Suppressor macrophage treated with lipopolysaccharide for 4 hours (primary cell): ENCODE results near the gene YEATS4.

Source experiments
- DNase-seq: peaks from one replicate; pipeline ENCODE4 v3.0.0-alpha.2; 2020

The YEATS4 gene

DNA sequence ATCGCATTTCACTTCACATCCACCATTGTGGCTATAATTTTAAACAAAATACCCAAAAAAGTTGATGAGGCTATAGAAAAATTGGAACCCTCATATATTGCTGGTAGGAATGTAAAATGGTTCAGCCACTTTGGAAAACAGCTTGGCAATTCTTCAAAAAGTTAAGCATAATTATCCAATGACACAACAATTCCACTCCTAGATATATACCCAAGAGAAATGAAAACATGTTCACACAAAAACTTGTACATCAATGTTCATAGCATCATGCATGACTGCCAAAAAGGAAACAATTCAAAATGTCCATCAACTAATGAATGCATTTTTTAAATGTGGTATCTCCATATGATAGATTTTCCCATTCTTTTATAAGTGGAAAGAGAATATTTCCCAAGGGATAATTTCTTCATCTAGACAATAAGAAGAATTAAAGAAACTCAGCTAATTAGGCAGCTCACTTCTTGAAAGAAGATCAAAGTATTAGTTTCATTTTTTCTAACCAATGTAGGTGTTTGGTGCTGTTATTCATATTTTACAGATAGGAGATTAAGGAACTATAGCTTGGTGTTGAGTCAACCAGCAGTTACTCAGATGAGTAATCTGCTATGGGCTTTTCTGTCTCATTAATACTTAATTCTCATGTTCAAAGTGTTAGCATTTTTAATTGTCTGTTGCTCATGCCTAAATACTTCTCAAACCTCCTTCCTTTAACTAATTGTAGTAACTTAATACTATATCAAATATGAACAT lies 32.8 kb downstream of the YEATS4 start:
- peak; percentile 16 for DNase-seq

DNA sequence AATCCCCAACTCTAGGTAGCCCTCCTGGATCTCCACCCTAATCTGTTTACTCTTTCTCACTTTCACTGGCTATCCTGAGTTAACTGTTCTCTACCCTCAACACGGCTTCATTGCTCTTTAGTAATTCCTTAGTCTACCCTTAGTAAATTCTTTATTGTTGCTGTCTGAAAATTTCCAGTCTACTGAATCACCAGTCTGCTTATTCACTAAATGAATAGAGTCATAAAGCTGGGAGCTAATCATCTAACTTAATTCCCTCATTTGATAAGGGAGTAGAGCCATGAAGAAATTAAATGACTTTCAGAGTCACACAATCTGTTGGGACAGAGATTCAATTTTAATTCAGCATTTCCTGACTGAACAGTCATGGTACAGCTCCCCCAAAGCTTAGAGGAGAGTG lies 36.5 kb downstream of the YEATS4 start:
- DNase-seq: no peak

DNA sequence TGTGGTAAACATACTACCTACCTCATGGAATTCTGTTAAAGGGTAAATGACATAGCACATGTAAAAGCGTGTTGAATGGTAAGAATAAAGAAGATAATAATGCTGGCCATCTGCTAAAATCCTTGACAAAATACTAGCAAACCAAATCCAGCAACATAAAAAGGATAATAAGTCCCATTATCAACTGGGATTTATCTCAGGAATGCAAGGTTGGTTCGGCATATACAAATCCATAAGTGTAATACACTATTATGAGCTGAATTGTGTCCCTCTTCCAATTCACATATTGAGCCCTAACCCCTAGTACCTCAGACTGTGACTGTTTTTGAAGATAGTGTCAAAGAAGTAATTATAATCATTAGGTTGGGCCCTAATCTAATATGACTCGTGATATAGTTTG lies 37.4 kb downstream of the YEATS4 start:
- no peak for DNase-seq

DNA sequence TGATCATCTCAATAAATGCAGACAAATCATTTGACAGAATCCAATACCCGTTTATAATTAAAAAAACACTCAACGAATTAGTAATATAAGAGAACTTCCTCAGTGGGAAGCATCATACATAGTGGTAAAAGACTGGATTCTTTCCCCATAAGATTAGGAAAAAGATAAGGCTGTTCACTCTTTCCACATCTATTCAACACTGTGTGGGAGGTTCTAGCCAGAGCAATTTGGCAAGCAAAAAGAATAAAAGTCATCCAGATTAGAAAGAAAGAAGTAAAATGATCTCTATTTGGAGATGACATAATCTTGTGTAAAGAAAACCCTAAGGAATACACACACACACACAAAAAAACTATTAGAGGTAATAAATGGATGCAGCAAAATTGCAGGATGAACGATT lies 38.4 kb downstream of the YEATS4 start:
- DNase-seq: no peak

DNA sequence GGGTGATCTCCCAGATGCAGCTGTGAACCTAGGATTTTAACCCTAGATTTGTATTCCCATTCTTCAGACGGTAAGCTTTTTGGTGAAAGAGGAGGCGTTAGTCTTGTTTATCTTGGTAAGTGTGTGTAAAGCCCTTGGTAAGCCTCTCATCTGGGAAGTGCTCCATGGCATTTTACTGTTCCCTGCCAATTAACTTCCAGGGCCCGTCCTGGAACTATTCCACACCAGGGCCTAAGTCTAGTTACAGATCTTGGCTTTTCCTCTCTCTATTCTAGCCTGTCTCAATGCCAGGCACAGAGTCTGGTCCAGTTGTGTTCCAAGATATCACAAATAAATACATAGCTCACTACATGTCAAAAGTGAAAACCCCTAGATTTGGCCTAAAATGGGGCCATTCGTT lies 42.4 kb downstream of the YEATS4 start:
- DNase-seq: no peak

DNA sequence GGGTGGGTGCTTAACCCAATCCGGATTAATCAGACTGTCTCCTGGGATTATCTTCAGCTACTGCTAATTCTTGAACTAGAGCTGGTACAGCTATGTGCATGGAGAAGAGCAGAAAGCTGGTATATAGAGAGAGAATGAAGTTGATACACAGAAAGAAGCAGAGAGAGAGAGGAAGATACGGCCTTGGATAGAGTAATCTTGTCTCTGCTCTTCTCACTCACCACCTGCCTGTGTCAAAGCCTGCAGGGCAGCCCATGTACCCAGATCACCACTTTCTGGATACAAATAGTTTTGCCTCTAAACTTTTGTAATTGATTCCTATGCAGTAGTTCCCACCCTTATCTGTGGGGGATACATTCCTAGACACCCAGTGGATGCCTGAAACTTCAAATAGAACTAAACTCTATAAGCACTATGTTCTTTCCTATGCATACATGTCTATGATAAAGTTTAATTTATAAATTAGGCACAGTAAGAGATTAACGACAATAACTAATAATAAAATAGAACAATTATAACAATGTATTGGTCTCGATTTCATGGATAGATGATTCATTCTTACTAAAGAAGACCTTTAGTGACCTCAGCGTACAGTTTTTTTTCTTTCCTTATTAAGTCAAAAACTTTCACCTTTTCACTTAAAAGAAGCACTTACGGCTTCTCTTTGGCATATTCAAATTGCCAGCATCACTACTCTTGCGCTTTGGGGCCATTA lies 45.5 kb downstream of the YEATS4 start:
- DNase-seq: no peak

DNA sequence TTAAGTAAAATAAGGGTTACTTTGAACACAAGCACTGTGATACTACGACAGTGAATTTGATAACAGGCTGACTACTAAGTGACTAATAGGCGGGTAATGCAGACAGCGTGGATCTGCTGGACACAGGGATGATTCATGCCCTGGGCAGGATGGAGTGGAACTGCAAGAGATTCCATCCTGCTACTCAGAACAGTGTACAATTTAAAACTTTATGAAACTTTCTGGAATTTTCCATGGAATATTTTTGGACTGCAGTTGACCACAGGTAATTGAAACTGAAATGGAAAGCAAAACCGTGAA lies 46.0 kb downstream of the YEATS4 start:
- peak; percentile 19 for DNase-seq

DNA sequence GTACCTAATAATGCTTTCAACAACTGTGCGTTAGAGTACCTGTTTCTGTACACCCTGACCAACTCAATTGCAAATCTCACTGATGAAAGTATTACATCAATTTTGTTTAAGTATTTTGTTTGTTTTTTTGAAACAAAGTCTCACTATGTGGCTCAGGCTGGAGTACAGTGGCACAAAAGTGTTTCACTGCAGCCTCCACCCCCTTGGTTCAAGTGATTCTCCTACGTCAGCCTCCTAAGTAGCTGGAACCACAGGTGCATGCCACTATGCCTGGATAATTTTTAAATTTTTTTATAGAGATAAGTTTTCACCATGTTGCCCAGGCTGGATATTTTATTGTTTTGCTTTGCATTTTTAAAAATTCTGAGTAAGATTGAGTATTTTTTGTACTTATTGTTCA lies 46.7 kb downstream of the YEATS4 start:
- no peak for DNase-seq

DNA sequence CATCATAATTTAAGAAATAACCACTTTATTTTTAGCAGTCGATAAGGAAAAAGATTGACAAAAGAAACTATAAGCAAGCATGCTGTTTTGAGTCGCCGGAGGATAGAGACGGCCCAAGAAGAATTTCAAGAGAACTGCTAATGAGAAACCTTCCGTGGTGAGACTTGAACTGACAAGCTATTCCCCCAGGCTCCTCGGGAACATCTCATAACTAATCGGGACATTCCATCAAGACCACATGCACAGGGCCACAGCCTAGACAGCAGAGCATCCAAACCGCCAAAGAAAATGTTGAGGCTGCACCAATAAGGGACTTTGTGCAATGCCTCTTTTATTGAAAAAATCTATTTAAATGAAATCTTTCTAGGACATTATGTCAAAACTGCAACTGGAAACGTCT lies 51.0 kb downstream of the YEATS4 start:
- DNase-seq: no peak

DNA sequence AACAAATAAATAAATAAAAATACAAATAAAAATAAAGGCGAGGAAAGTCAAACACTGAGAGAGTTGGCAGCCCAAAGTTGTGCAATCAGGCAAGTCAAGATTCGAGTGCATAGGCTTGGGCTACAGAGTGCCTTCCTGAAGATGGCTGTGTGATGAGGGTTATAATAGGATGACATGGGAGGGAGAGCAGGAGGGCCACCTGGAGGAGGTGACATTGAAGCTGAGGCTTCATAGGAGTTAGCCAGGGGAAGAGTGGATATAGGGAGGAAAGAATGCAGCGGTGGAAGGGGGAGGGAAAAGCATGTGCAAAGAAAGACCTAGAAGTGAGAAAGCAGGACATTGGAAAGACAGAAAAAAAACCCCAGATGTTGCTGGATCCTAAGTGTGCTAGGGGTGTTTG lies 53.1 kb downstream of the YEATS4 start:
- DNase-seq: no peak

DNA sequence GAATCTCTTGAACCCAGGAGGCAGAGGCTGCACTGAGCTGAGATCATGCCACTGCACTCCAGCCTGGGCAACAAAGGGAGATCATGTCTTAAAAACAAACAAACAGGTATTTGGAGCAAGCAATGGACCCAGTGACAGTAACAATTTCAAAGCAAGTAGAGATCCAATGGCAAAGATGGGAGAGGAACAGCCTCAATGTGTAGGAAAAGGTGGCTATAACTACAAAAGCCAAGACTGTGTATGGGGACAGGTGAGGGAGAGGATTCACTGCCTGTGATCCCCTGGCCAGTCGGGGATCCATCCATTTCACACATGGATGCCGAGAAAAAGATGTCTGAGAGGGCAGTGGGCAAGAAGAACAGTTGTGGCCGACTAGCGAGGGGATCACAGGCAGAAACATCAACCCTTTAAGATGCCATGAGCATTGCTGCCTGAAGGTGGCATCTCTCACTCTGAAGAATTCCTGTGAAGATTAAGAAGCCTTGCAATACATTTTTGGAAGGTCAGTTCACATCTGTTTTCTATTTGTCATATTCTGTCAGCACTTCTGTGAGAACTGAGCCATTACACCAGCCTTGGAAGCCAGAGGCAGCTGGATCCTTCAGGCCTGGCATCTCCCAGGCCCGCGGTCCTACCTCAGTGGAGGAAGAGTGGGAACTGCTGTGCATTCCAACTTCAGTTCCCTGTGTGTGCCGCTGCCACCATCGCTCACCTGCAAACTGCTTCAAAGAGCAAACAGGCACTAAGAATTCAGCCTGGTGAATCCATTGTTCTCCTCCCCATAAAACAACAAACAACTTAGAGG lies 56.1 kb downstream of the YEATS4 start:
- DNase-seq: peak; percentile 13

DNA sequence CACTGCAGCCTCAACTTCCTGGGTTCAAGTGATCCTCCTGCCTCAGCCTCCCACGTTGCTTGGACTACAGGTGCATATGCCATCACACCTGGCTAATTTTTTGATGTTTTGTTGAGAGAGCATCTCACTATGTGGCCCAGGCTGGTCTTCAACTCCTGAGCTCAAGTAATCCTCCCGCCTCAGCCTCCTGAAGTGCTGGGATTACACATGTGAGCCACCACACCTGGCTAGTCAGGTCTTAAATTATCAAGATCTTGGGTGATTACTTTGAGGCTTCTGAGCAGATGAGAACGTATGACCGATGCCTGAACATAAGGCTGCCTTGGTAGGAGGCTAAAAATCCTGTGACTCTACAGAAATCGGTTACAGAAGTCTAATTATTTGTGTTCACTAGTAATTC lies 57.7 kb downstream of the YEATS4 start:
- no peak for DNase-seq

DNA sequence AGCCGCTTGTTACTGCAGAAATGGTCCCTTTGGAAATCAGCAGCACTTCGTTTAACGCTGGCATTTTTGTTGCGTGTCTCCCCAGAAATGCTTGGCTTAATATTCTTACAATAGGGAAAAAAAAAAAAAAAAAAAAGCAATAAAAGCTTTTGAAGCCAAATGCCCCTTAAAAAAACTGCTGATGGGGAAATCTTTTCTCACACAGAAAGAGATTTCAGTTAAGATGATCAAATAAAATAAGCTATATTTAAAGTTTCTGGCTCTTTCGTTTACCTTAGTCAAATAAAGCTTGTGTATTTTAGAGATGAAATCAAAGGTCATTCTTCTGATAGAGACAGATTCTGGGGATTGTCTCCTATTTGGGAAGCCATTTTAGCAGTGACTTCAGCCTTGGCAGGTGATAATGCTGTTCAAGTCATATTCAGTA lies 58.2 kb downstream of the YEATS4 start:
- DNase-seq: no peak

DNA sequence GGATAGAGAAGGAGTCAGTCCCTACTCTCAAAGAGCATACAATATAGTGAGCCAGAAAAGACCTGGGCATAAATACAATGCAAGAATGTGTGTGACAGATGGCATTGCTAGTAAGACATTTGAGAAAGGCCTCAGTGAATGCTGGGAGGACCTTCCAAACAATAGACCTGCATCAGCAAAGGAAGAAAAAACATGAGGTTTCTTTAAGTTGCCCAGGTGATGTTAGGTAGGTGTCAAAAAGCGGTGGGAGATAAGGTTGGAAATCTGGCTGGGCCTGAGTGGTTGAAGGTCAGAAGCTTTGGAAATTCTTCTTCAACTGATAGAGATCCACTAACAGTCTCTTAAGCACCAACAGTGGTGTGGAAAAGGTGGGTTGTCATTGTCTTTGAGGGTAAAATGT lies 60.2 kb downstream of the YEATS4 start:
- DNase-seq: no peak

DNA sequence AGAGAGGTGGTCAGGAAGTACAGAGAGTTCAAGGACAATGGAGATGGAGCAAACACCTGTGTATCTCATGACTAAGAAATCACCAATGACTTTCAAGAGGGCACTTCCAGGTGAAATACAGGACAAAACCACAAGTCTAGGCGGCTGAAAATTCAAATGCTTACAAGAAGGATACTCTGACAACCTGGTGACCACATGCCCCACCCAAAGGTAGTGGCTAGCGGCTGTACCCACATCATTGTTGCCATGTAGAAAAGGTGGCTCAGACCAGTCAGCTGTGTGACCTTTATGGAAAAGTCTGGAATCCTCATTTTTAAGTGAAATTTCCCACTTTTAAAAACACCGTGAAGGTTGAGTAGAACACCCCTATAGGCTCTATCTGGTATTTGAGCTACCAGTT lies 62.0 kb downstream of the YEATS4 start:
- no peak for DNase-seq

DNA sequence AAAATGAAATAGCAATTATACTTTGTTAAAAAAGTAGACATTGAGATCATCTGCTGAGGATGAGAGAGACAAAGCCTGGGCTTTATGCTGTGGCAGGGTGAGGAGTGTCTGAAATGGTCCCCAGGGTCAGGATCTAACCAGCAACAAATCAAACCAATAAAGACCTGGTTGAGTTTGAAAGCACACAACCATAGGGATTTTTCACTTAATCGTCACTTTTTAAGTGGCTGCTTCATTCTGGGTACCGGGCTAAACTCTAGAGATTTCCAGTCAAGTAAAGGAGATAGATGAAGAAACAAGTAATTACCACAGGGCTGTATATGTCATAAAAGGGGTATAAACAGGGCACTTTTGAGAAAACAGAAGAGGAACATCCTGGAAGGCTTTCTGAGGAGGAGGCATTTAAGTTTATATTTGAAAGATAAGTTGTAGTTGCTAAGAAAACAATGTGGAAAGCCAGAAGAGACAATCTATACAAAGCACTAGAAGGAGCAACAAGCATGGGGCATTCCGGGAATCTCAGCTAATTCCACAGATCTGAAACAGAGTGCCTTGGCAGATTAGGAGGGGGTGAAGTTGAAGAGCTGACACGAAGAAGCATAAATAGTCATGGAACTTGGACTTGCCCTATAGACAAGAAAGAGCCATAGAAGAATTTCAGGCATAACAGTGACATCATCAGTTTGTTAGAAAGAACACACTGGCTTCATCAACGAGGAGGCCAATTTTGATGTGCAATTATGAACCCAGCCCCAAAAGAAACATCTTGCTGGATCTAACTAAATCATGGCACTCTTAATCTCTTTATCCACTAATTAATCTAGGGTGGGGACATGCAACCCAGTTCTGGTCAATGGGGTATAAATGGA lies 63.7 kb downstream of the YEATS4 start:
- DNase-seq: no peak

DNA sequence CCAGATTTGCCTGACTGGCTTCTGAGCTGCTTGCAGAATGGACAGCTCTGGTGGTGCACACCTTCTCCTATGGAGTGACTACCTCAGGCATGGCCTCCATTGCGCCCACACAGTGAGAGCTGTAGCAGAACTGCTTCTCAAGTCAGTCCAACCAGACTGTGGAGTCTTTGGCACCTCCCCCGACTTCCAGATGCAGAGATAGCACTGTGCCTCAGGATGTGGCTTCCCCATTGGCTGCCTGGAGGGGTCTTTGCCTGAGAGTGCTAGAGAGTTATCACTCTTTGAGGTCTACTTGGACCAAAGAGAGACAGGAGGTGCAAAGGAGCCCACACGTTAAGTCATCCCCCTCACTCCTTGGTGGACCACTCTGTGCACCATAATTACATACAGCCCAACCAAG lies 65.9 kb downstream of the YEATS4 start:
- no peak for DNase-seq

DNA sequence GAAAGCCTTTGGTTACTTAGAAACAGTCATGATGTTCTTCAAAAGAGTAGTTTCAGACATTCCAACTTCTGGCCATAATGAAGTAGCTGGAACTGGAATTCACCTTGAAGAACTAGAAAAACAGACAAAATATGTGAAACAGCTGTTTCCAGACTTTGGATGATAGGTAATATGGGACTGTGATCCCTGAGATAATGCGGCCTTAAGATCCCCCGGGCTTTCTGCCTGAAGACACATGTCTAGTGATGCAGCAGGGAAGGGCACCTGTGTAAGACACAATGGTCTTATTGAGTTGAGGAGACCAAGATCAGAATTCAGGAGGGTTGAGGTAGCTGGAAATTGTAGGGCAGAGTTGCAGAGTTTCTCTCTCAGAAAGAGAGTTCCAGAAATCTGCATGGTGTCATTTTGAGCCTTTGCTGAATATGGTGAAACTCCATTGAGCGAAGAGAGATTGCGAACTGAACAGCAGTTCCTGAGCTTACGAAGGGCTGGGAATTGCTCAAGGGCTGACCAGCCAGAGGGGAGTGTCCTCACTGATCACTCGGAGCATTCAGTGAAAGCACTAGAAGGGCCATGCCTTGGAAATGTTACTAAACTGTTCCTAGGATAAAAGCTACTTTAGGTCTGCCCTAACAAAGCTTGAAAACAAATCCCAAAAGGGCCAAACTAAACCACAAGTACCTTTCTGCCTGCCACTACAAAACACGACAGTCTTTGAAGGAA lies 69.0 kb downstream of the YEATS4 start:
- no peak for DNase-seq

DNA sequence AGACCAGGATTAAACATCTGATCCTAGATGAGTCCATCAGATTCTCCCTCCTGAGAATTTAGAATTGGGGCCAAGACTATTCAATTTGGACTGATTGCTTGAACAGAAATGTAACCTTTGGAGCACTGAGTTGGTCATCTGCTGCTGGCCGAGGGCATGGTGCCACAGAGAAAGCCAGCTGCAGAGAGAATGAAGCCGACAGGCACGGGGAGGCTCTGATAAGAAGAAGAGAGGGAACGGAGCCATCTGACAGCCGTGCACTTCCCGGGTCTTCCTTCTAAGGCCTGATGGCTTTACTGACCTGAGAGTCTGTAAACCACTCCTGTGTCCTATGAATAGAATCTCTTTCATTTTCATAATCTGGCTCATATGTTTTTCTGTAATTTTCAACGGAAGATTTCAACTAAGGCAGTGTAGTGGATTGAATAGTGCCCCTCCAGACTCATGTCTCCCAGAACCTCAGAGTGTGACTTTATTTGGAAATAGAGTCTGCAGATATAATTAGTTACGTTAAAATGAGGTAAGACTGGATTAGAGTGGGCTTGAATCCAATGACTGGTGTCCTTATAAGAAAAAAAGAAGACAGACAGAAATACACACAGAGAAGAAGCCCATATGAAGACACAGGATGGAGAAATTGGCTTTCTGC lies 71.5 kb downstream of the YEATS4 start:
- DNase-seq: no peak

DNA sequence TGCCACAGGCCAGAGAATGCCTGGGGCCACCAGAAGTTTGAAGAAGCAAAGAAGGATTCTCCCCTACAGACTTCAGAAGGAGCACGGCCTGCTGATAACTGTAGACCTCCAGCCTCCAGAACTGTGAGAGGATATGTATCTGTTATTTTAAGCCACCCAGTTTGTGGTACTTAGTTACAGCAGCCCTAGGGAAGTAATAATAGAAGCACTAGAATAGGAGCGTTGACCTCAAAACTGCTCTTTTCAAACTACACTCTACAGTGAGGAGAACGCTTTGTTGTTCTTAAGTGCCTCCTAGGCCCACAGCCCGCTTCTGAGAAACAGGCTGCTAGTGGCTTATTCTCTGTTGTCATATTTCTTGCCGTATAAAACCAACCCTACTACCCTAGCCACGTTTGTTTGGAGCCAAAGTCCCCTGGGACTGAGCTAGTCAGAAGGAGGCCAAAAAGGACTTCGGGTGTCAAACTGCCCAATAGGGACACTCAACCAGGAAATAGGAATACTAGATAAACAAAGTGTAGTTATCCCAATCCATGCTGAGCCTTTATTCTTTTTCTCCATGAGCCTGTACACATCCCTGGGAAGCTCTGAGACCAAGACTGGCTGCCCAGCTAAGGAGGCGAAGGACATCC lies 72.2 kb downstream of the YEATS4 start:
- no peak for DNase-seq

DNA sequence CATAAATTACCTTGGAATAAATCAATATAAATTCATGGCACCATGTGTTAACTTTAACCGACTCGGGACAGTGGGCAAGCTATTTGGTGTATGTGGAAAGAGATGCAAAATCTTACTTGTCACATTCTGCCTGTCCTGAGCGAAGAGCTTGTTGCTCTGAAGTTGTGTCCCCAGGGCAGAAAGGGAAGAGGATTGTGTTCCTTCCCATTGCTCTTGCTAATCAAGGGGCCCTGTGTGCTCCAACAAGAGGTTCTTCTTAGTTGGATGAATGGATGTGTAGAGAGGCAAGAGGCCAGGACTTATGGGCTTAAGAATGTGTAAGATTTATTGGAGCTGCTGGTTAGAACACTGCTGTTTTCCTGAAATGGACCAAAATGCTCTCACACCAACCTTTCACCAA lies 74.1 kb downstream of the YEATS4 start:
- DNase-seq: no peak
